HUES48 (cell line): ENCODE measurements around the gene CAMK2B.

Experiments used
- H3K27ac ChIP-seq: one replicate; pipeline ENCODE4 v1.7.0; 2013; ENCODE audit warnings: low read depth, low read length, inconsistent platforms
- H3K27me3 ChIP-seq: 2 replicates; pipeline ENCODE4 v1.6.1; 2013; ENCODE audit warnings: mild to moderate bottlenecking, low read length; ENCODE audit not compliant: control insufficient read depth, insufficient read depth
- H3K36me3 ChIP-seq: 2 replicates; pipeline ENCODE4 v1.6.1; 2013; ENCODE audit warnings: low read length; ENCODE audit not compliant: control insufficient read depth, insufficient read depth
- H3K4me1 ChIP-seq: 2 replicates; pipeline ENCODE4 v1.6.1; 2013; ENCODE audit warnings: mild to moderate bottlenecking, low read length; ENCODE audit not compliant: control insufficient read depth, insufficient read depth
- H3K4me3 ChIP-seq: 2 replicates; pipeline ENCODE4 v1.5.1; 2013; ENCODE audit warnings: mild to moderate bottlenecking, low read depth, low read length
- H3K9ac ChIP-seq: 2 replicates; pipeline ENCODE4 v1.6.1; 2013; ENCODE audit warnings: mild to moderate bottlenecking, low read depth, low read length, moderate library complexity
- H3K9me3 ChIP-seq: 2 replicates; pipeline ENCODE4 v1.6.1; 2013; ENCODE audit warnings: low read length; ENCODE audit not compliant: control insufficient read depth, insufficient read depth

Gene CAMK2B

DNA sequence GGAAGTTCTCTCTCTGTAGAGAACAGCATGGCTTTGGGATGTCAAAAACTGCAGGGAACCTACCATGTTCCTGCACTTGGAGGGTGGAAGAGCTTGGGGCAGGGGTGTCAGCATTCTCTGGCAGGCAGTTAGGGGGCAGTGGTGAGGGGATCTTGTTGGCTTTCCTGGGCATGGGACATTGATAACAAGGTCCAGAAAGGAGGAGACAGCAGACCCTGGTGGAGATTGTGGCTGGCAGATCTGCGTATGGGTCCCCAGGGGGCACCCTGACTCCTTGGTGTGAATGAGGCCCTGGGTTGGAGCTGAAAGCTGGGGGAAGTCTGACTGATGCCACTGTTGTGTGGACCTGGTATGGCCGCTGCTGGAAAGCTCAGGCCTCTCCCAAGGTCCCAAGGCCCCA lies 22.9 kb upstream of the CAMK2B start:
- no peaks in the 10 kb centered on the region for H3K9me3 ChIP-seq
- H3K4me1 ChIP-seq, result no peaks in the 10 kb centered on the region
- H3K27ac ChIP-seq, result no peak overlapping the region
- H3K27me3 ChIP-seq, result 0 out of 2 replicates have a peak, but pooled peaks cover 4% of the 10 kb centered on the region
- H3K36me3 ChIP-seq, result no peaks in the 10 kb centered on the region
- no peak overlapping the region for H3K4me3 ChIP-seq
- no peak overlapping the region for H3K9ac ChIP-seq

DNA sequence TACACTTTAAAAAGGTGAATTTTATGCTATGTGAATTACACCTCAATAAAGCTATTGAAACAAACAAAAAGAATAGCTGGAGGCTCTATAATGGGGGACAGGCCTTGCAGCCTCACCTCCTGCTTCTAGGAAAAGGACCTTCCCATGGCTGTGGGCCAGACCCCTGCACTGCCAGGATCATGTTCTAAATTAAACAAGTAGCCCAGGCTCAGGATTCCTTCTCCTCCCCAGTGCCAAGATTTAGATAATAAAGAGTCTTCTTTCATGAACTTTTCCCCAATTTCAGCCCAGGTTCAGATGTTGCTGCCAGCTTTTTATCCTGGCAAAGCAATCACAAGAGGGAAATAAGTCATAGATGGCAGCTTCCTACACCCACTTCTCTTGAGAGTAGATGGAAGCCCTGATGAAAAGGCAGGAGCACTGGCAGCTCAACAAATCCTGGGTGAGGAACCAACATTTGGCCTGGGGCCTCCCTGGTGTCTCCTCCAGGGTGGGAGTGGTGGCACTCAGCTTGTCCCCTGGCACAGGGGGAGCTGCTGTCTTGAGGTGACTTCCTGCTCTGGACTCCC lies 22.2 kb upstream of the CAMK2B start:
- H3K4me1 ChIP-seq, result no peaks in the 10 kb centered on the region
- H3K27me3 ChIP-seq, result 0 out of 2 replicates have a peak, but pooled peaks cover 4% of the 10 kb centered on the region
- no peak overlapping the region for H3K4me3 ChIP-seq
- H3K36me3 ChIP-seq, result no peaks in the 10 kb centered on the region
- H3K9me3 ChIP-seq, result no peaks in the 10 kb centered on the region
- H3K9ac ChIP-seq, result no peak overlapping the region
- no peak overlapping the region for H3K27ac ChIP-seq

DNA sequence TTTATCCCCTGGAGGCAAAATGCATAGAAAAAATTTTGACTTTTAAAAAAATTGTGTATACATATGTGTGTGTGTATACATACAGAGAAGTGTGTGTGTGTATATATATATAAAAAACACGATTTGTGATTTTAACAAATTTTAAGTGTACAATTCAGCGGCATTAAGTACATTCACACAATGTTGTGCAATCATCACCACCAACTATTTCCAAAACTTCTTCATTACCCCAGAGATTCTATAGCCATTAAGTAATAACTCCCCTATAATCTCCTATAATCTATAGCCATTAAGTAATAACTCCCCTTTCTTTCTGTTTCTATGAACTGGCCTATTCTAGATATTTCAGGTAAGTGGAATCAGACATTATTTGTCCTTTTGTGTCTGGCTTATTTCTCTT lies 20.7 kb upstream of the CAMK2B start:
- H3K27ac ChIP-seq, result no peak overlapping the region
- no peak overlapping the region for H3K4me3 ChIP-seq
- no peaks in the 10 kb centered on the region for H3K36me3 ChIP-seq
- 0 out of 2 replicates have a peak, but pooled peaks cover 4% of the 10 kb centered on the region for H3K27me3 ChIP-seq
- no peak overlapping the region for H3K9ac ChIP-seq
- H3K4me1 ChIP-seq, result no peaks in the 10 kb centered on the region
- H3K9me3 ChIP-seq, result no peaks in the 10 kb centered on the region

DNA sequence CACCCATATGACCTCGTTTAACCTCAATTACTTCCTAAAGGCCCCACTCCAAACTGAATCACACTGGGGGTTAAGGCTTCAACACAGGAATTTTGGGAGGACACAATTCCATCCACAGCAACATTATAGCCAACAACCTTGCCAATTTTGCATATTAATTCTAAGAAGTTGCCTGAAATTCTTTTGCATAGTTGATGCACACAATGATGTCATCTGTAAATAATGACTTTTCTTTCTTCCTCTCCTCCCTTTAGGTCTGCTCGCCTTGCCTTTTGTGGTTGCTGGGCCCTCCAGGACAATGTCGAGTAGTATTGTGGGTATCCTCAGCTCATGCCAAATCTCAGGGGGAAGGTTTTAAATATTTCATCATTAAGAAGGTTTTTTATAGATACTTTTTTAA lies 16.0 kb upstream of the CAMK2B start:
- Histone ChIP-seq H3K36me3 (no peaks in the 10 kb centered on the region), H3K4me3 (no peak overlapping the region), H3K9me3 (no peaks in the 10 kb centered on the region), H3K27ac (no peak overlapping the region), H3K27me3 (0 out of 2 replicates have a peak, but pooled peaks cover 7% of the 10 kb centered on the region), H3K9ac (no peak overlapping the region), H3K4me1 (no peaks in the 10 kb centered on the region)

DNA sequence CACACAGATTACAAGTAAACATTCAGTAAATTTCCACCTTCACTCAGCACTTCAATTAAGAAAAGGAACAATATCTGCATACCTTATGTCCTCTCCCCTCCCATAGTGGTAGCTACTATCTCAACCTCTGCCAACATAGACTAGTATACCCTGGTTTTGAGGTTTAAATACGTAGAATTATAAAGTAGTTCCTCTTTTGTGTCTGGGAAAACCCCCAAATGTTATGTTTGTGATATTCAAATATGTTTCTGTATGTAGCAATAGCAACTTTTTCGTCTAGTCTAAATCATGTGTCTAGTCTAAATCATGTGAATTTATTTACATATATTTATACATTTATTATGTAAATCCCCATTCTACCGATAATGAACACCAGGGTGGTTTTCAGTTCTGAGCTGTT lies 13.2 kb upstream of the CAMK2B start:
- H3K27ac ChIP-seq, result no peak overlapping the region
- H3K9ac ChIP-seq, result no peak overlapping the region
- H3K9me3 ChIP-seq, result no peaks in the 10 kb centered on the region
- H3K4me3 ChIP-seq, result no peak overlapping the region
- 0 out of 2 replicates have a peak, but pooled peaks cover 3% of the 10 kb centered on the region for H3K27me3 ChIP-seq
- no peaks in the 10 kb centered on the region for H3K36me3 ChIP-seq
- H3K4me1 ChIP-seq, result no peaks in the 10 kb centered on the region

DNA sequence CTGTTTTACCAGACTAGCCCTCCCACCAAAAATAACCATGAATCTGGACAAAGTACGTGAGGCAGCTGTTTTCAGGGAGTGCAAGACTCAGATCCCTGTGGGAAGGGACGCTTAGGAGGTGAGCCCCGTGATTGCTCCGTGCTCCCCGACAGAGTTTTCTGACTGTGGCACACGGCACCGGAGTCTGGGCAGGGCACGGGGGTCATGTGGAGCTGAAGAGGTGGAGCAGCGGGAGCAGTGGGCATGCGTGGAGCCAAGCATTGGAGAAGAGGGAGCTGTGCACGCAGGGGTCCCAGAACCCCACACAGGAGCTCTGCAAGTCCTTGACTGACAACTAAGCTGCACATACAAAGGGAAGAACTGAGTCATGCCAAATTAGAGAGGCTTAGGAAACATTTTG lies 11.1 kb upstream of the CAMK2B start:
- no peaks in the 10 kb centered on the region for H3K36me3 ChIP-seq
- H3K27me3 ChIP-seq, result 0 out of 2 replicates have a peak, but pooled peaks cover 3% of the 10 kb centered on the region
- no peaks in the 10 kb centered on the region for H3K9me3 ChIP-seq
- no peak overlapping the region for H3K4me3 ChIP-seq
- H3K4me1 ChIP-seq, result no peaks in the 10 kb centered on the region
- no peak overlapping the region for H3K9ac ChIP-seq
- no peak overlapping the region for H3K27ac ChIP-seq

DNA sequence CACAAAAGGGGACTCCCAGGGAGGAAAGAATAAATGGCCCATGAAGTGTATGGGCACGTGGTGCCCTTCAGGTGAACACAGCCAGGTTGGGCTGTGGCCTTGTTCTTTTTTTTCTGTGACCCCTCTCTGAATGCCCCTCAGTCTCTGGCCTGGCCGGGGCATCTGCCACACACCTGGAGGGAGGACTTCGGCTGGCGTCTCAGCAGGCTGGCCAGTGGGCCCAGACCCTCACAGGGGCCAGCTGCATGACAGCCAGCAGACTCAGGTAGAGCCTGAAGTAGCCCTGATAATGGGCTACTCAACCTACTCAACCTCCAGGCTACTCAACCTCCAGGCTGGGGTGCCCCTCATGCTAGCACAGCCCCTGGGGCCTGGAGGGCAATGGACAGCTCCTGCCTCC lies 9.8 kb upstream of the CAMK2B start:
- Histone ChIP-seq H3K4me3 (no peak overlapping the region), H3K36me3 (no peaks in the 10 kb centered on the region), H3K4me1 (no peaks in the 10 kb centered on the region), H3K27me3 (0 out of 2 replicates have a peak, but pooled peaks cover 3% of the 10 kb centered on the region), H3K9me3 (no peaks in the 10 kb centered on the region), H3K27ac (no peak overlapping the region), H3K9ac (no peak overlapping the region)

DNA sequence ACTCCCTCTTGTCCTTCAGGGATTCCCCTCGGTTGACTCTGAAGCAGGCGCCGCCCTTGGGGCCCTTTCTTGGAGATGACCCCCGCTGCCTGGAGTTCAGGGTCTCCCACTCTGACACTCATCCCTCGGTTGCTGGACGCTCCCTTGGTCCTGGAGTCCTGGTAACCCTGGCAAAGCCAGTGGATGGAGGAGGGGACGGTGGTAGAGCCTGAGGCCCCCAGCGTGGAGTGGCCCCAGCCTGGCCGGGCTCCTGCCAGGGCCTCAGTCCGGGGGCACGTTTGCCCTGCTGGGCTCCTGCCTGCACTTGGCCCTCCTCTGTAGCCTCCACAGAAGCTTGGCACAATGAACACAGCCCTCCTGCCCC lies 9.3 kb upstream of the CAMK2B start:
- no peaks in the 10 kb centered on the region for H3K9me3 ChIP-seq
- H3K4me3 ChIP-seq, result no peak overlapping the region
- no peak overlapping the region for H3K9ac ChIP-seq
- H3K27ac ChIP-seq, result no peak overlapping the region
- no peaks in the 10 kb centered on the region for H3K4me1 ChIP-seq
- H3K36me3 ChIP-seq, result no peaks in the 10 kb centered on the region
- H3K27me3 ChIP-seq, result 0 out of 2 replicates have a peak, but pooled peaks cover 3% of the 10 kb centered on the region

DNA sequence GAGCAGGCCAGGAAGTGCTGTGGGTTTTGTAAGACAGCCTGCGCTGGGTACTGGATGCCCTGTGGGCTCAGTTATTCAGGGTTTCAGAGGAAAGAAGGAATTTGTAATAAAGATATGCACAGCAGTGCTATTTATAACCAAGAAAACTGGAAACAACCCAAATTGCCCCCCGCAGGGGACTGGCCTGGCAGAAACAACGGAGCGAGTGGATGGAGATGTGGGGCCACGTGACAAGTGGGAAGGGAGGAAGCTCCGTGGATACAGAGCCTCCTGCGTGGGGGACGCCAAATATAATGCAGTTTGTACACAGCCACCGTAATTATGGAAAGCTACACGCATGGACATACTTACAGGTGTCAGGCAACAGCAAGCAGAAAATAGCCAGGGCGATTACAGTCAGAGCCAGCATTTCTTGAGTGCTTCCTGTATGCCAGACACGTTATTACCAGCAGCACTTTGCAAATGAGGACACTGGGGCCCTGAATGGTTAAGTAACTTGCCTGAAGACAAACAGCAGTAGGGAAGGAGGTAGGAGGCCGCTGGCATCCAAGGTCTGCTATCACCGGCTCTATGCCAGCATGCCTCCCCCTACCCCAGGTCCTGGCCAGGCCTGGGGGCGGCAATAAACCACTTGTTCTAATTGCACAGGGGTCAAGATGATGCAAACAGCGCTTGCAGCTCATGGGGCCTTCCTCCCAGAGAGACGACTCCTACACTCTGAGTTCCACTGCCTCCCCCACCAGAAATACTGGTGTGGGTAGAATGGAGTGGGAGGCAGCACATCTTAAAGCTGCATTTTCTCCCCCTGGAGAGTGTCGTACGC lies 8.7 kb upstream of the CAMK2B start:
- H3K9ac ChIP-seq, result no peak overlapping the region
- no peak overlapping the region for H3K4me3 ChIP-seq
- H3K9me3 ChIP-seq, result no peaks in the 10 kb centered on the region
- H3K27ac ChIP-seq, result no peak overlapping the region
- no peaks in the 10 kb centered on the region for H3K4me1 ChIP-seq
- H3K27me3 ChIP-seq, result 0 out of 2 replicates have a peak, but pooled peaks cover 2% of the 10 kb centered on the region
- H3K36me3 ChIP-seq, result no peaks in the 10 kb centered on the region

DNA sequence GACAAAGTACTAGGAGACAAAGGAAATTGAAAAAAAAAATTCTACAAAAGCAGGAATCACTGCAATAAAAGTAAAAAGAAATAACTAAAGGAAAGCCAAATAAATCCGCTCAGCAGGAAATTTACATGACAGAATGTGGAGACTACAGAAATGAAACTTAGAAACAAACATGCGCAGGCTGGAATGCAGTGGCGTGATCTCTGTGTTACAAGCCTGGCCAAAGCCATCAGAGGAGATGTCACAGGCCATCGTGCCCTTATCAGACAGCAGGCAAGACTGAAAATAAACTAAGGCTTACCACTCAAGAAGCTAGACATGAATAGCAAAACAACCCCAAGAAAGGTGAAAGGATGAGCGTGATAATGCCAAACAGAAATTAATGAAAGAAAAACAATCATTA lies 6.3 kb upstream of the CAMK2B start:
- no peak overlapping the region for H3K27ac ChIP-seq
- H3K4me3 ChIP-seq, result no peak overlapping the region
- peaks cover 17% of the 10 kb centered on the region for H3K27me3 ChIP-seq
- no peaks in the 10 kb centered on the region for H3K36me3 ChIP-seq
- no peaks in the 10 kb centered on the region for H3K9me3 ChIP-seq
- H3K4me1 ChIP-seq, result no peaks in the 10 kb centered on the region
- no peak overlapping the region for H3K9ac ChIP-seq

DNA sequence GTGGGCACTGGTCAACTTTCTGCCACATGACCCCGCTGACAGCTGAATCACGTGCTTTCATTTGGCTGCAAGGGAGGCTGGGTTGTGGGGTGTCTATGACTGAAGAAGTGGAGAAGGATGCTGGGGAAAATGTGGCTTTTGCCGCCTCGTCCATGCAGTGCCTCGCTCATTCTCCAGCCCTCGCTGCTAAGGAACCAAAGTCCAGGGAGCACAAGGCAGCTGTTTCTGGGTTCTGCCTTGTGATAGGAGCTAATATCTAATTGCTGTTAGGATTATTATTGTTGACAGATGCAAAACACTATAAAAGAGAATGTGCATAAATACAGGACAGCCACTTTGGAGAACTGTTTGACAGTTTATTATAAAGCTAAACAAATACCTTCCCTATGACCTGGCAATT lies 4.9 kb upstream of the CAMK2B start:
- peaks cover 3% of the 10 kb centered on the region; the same call in 1 of the 2 replicates for H3K4me1 ChIP-seq
- no peaks in the 10 kb centered on the region for H3K9me3 ChIP-seq
- H3K27ac ChIP-seq, result no peak overlapping the region
- no peaks in the 10 kb centered on the region for H3K36me3 ChIP-seq
- no peak overlapping the region for H3K4me3 ChIP-seq
- H3K9ac ChIP-seq, result no peak overlapping the region
- peaks cover 28% of the 10 kb centered on the region for H3K27me3 ChIP-seq
